Erythroblast (primary cell): Measurements from ENCODE around the gene KIF5C.

Source experiments
- GATA1 ChIP-seq: IDR thresholded peaks from 2 replicates; pipeline ENCODE4 v1.6.1; 2011; ENCODE audit warnings: low read depth, mild to moderate bottlenecking, control low read depth, low read length, moderate library complexity
- POLR2A ChIP-seq: IDR thresholded peaks from 2 replicates; pipeline ENCODE4 v1.6.1; 2011; ENCODE audit warnings: mild to moderate bottlenecking, low read length

DNA sequence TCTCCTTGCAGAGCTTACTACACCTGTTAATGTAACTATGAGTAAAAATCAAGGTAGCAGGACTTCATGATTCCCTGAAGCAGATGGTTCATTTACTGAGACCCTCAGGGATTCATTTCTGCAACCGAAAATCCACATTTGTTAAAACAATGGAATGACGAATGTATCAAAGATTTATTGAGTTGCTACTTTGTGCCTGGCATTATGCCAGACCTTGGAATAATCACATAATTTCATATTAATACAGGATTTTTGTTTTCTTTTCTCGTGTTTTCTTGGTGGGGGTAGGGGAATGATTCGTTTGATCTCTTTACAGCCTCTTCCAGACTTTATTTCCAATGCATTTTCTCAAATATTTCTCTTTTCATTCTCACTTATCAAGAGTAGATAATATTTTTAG, 8.9 kb upstream of the KIF5C start:
- TF ChIP-seq POLR2A (no peak), GATA1 (no peak)
